GM21717 (cell line): ENCODE data around the gene RREB1.
A peak's percentile ranks its signal among the peaks of the same experiment; 100 is the strongest.

Experiments used
- ATAC-seq: cut with Tn5 transposase; IDR thresholded peaks from one replicate; pipeline ENCODE4 v1.9.1; 2021; ENCODE audit warnings: mild to moderate bottlenecking, moderate library complexity; ENCODE audit not compliant: unreplicated experiment

RREB1 gene

GRCh38 chr6:7218406-7218988, 110.7 kb downstream of the RREB1 start:
- no peak for ATAC-seq

GRCh38 chr6:7219310-7219709, 111.5 kb downstream of the RREB1 start:
- ATAC-seq = no peak

- ATAC-seq = no peak
Observed at GRCh38 chr6:7222197-7222596, 114.4 kb downstream of the RREB1 start.

GRCh38 chr6:7224731-7225130, 117.0 kb downstream of the RREB1 start:
- no peak for ATAC-seq

GRCh38 chr6:7228662-7229375, 121.1 kb downstream of the RREB1 start:
- no peak for ATAC-seq

- no peak for ATAC-seq
Observed at GRCh38 chr6:7229376-7230326, 121.9 kb downstream of the RREB1 start.

GRCh38 chr6:7230327-7230691, 122.5 kb downstream of the RREB1 start:
- no peak for ATAC-seq

GRCh38 chr6:7230956-7231713, 123.4 kb downstream of the RREB1 start:
- no peak for ATAC-seq

- no peak for ATAC-seq
Observed at GRCh38 chr6:7232351-7232750, 124.6 kb downstream of the RREB1 start.

- ATAC-seq = no peak
Observed at GRCh38 chr6:7234547-7234946, 126.8 kb downstream of the RREB1 start.

GRCh38 chr6:7235712-7236305, 128.0 kb downstream of the RREB1 start:
- ATAC-seq = no peak

GRCh38 chr6:7236306-7237209, 128.8 kb downstream of the RREB1 start:
- peak; percentile 74 for ATAC-seq

GRCh38 chr6:7237653-7238188, 130.0 kb downstream of the RREB1 start:
- ATAC-seq = no peak

- ATAC-seq = no peak
Observed at GRCh38 chr6:7238526-7238899, 130.8 kb downstream of the RREB1 start.

GRCh38 chr6:7238900-7239589, 131.3 kb downstream of the RREB1 start:
- ATAC-seq = peak; percentile 45

GRCh38 chr6:7239590-7239948, 131.8 kb downstream of the RREB1 start:
- no peak for ATAC-seq

- no peak for ATAC-seq
Observed at GRCh38 chr6:7240351-7240750, 132.6 kb downstream of the RREB1 start.

- no peak for ATAC-seq
Observed at GRCh38 chr6:7241160-7241559, 133.4 kb downstream of the RREB1 start.
